ENCODE measurements around the gene UPK3BL2. TPM values are rescaled to one million over a fixed set of nuclear protein-coding genes. Genes with fewer than 3 reads are reported as not detected.
"Not testable (repeated sequence)": the region's sequence is repeated elsewhere in the genome, so short reads cannot be mapped to it uniquely, and the experiment has no call there.

Gene UPK3BL2
- total RNA-seq, 1 donor from 2014 or later, result 1.3 TPM

- DNase-seq (ENCODE audit: low read depth, low spot score), result not testable (repeated sequence)
Observed at GRCh38 chr7:102531583-102531982, 11.9 kb downstream of the UPK3BL2 start.

- DNase-seq (ENCODE audit: low read depth, low spot score), result not testable (repeated sequence)
Observed at GRCh38 chr7:102527822-102528793, 15.4 kb downstream of the UPK3BL2 start.

DNA sequence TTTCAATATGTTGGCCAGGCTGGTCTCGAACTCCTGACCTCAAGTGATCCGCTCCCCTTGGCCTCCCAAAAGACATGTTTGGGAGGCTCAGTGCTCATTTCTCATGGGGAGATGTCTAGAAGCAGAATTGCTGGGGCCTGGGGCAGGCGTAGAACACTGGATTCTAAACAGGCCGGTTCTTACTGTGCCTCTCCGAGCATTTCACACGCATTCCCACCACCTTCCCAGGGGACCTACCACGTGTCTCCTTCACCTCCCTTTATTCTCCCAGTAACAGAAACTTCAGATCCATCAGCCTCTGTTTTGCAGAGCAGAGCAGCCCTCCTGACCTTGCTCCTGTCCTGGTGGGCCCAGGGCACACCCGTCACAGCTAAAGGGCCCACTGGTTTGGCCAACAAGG lies 16.3 kb downstream of the UPK3BL2 start:
- not testable (repeated sequence) for DNase-seq (ENCODE audit: low read depth, low spot score)

GRCh38 chr7:102524803-102525202 lies 18.7 kb downstream of the UPK3BL2 start:
- DNase-seq (ENCODE audit: low read depth, low spot score), result not testable (repeated sequence)

DNA sequence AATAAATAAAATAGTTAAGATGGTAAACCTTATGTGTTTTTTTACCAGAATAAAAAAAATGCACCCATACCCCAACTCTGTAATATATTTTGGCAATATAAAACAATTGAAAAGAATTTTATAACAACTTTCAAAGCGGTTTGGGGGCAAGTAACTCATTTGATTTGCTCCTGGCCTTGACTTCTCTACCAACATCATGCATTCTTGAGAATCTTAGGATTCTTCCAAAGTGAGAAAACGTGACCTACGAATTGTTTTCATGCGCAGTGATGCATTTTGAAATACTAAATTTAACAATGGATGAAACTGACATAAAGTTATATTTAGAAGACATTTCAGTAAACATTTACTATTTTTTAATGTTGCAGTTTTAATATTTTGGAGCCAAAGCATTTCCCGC lies 22.7 kb downstream of the UPK3BL2 start:
- DNase-seq (ENCODE audit: low read depth, low spot score), result not testable (repeated sequence)

GRCh38 chr7:102517550-102518147 lies 25.8 kb downstream of the UPK3BL2 start, which contains the start of gene RASA4B:
TSS of gene RASA4B (minus strand) at chr7:102517777. CDS start at chr7:102517710, 67 bp downstream.
- not testable (repeated sequence) for DNase-seq (ENCODE audit: low read depth, low spot score)

- DNase-seq (ENCODE audit: low read depth, low spot score), result not testable (repeated sequence)
Observed at GRCh38 chr7:102516951-102517350, 26.5 kb downstream of the UPK3BL2 start.

GRCh38 chr7:102515889-102516288 lies 27.6 kb downstream of the UPK3BL2 start:
- not testable (repeated sequence) for DNase-seq (ENCODE audit: low read depth, low spot score)

- not testable (repeated sequence) for DNase-seq (ENCODE audit: low read depth, low spot score)
Observed at GRCh38 chr7:102514881-102515721, 28.4 kb downstream of the UPK3BL2 start.

DNA sequence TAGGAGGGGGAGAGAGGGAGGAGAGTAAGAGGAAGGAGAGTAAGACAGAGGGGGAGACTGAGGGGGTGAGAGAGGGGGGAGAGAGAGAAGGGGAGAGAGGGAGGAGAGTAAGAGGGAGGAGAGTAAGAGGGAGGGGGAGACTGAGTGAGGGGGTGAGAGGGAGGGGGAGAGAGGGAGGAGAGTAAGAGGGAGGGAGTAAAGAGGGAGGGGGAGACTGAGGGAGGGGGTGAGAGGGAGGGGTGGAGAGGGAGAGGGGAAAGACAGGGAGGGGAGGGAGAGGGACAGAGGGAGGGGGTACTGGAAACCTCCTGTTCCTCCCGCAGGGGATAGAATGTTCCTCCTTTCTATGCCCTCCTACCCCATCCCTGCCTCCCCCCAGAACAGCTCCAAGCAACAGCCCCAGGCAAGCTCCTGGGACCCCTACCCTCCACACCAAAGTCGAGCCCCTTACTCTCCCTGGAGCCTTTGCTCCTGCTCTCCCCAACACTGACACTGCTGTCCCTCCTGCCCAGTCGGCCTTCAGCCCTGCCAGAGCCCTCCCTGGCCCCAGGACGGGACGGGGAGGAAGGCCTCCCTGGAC lies 30.8 kb downstream of the UPK3BL2 start:
- DNase-seq (ENCODE audit: low read depth, low spot score), result peak; percentile 26

DNA sequence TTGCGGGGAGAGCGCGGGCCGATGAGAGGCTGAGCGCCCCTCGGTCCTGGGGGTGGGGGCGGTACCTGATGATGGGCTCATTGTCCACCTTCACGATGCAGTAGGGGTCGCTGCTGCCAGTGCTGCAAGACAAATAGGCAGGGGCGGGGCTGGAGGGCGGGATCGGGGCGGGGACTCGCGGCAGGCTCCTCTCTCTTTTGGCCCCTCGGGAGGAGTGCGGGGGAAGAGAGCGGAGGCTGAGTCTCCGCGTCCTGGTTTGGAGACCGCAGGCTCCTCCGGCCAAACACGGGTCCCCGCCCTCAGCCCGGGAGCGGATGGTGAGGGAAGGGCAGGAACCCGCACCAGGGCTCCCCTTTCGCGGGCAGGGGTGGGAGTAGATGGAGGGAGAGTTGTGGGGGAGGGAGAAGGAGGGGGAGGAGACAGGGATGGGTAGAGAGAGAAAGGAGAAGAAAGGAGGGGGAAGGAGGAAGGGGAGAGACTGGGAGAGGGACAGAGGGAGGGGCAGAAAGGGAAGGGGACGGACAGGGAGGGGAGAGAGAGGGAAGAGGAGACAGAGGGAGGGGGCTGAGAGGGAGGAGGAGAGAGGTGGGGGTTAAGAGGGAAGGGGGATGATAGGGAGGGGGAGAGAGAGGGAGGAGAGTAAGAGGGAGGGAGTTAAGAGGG lies 31.5 kb downstream of the UPK3BL2 start:
- DNase-seq (ENCODE audit: low read depth, low spot score), result not testable (repeated sequence)

DNA sequence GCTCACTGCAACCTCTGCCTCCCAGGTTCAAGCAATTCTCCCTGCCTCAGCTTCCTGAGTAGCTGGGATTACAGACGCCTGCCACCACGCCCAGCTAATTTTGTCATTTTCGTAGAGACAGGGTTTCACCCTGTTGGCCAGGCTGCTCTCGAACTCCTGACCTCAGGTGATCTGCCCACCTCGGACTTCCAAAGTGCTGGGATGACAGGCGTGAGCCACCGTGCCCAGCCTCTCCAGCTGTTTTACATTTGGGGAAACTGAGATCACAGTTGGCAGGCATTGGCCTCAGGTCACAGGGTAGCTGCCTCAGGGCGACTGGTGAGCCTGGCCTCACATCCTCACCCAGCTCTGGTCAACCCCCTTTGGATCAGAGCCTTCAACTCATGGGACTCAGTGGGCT lies 32.9 kb downstream of the UPK3BL2 start:
- DNase-seq (ENCODE audit: low read depth, low spot score), result not testable (repeated sequence)

DNA sequence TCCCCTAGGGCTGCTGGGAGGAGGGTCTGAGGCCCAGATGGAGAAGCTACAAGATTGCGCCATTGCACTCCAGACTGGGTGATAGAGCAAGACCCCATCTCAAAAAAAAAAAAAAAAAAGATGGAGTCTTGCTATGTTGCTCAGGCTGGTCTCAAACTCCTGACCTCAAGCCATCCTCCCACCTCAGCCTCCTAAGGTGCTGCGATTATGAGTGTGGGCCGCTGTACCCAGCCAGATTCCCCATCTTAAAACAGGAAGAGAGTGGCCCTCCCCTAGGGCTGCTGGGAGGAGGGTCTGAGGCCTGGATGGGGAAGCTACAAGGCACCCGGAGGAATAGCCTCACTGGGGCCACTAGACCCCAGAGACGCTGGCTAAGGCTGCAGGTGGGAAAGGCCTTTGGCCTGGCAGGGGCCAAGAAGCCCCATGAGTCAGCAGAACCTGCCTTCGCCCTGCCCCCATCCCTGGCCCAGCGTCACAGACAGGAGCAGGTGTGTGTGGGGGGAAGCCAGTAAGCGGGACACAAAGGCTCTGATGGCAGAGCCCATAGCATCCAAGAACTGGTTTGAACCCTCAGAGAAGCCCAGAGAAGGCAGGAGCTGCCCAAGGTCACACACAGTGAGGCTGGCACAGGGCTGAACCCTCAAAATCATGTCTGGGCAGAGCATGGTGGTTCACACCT lies 35.9 kb downstream of the UPK3BL2 start:
- DNase-seq (ENCODE audit: low read depth, low spot score), result not testable (repeated sequence)

GRCh38 chr7:102505298-102506185 lies 38.0 kb downstream of the UPK3BL2 start:
- not testable (repeated sequence) for DNase-seq (ENCODE audit: low read depth, low spot score)

DNA sequence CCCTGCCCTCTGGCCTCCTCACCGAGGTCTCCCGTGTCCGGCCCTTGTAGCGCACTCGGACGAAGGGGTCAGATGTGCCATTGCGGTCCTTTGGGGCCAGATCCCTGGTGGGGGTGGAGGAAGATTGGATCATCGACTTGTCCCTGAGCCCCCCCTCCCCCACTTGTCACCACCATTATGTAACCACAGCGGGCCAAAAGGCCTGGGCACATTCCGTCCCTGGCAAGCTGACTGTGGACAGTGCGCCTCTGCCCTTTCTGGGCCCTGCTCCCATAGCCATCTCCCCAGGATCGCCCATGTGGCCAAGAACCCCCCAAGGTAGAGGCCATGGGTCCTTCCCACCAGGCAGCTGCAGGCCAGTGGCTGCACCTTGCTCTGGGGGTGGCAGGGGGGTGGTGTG lies 40.4 kb downstream of the UPK3BL2 start:
- not testable (repeated sequence) for DNase-seq (ENCODE audit: low read depth, low spot score)

GRCh38 chr7:102498321-102498720 lies 45.2 kb downstream of the UPK3BL2 start:
- not testable (repeated sequence) for DNase-seq (ENCODE audit: low read depth, low spot score)

DNA sequence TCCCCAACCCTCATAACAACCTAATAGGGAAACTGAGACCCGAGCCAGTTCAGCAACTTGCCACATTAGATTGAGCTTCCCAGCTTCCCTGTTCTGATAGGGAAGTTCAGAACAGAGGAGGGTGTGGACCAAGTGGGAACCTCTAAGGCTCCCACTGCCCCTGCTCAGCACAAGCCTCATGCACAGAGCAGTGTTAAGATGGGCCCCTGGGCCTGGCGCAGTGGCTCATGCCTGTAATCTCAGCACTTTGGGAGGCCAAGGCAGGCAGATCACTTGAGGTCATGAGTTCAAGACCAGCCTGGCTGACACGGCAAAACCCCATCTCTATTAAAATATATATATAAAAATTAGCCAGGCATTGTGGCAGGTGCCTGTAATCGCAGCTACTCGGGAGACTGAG lies 46.2 kb downstream of the UPK3BL2 start:
- DNase-seq (ENCODE audit: low read depth, low spot score), result not testable (repeated sequence)

DNA sequence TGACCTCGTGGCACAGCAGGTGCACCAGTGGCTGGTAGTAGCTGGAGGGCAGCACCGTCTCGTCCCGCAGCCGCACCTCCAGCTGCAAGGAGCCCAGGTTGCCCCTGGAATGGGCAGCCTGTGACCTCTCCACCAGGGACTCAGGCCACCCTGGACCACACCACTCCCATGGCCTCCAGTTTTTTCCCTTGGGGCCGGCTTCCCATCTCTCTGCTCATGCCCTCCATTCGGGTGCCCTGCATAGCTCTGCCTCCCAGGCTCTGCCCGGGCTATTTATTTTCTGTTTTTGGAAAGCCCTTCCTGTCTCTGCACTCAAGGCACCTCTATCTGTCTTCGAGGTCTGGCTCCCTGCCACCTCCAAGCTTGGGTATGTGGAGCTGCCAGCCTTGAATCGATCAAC lies 46.6 kb downstream of the UPK3BL2 start:
- not testable (repeated sequence) for DNase-seq (ENCODE audit: low read depth, low spot score)
